K562 (cell line): ENCODE data around the gene CHRM4. TPM values are rescaled to one million over a fixed set of nuclear protein-coding genes. Genes with fewer than 3 reads are reported as not detected.

Source experiments
- BCLAF1 ChIP-seq, 2 experiments: fragments of 450-650 bp in 1 of 2; IDR thresholded peaks; 2 replicates each; pipeline ENCODE4 v1.6.1; 2011 to 2017; ENCODE audit warnings: low read depth in 2 of 2, antibody characterized with exemption in 1 of 2, borderline replicate concordance in 1 of 2, low read length in 1 of 2, mild to moderate bottlenecking in 1 of 2, mixed read lengths in 1 of 2; ENCODE audit not compliant: control insufficient read depth in 1 of 2
- BHLHE40 ChIP-seq: IDR thresholded peaks from 2 replicates; pipeline ENCODE4 v1.6.1; 2011; ENCODE audit warnings: low read length, improper control_type of control experiment
- GMEB1 ChIP-seq: fragments of 250-450 bp; sonication (Bioruptor Pico); IDR thresholded peaks from 2 replicates; pipeline ENCODE4 v1.4.0; 2020; ENCODE audit warnings: mild to moderate bottlenecking
- HMG20B ChIP-seq: fragments of 250-450 bp; sonication (Bioruptor Pico); IDR thresholded peaks from 2 replicates; pipeline ENCODE4 v1.5.0; 2021; ENCODE audit warnings: mild to moderate bottlenecking
- KDM4B ChIP-seq, 2 experiments: fragments of 450-650 bp in 1 of 2; sonication (generic) in 1 of 2; IDR thresholded peaks; 2 replicates each; pipeline ENCODE4 v1.6.1; 2016 to 2017; ENCODE audit warnings: borderline replicate concordance in 2 of 2, antibody characterized with exemption in 1 of 2, low read depth in 1 of 2, mild to moderate bottlenecking in 1 of 2
- KHSRP ChIP-seq: fragments of 450-650 bp; IDR thresholded peaks from 2 replicates; pipeline ENCODE4 v1.6.1; 2017
- KLF10 ChIP-seq: fragments of 250-450 bp; sonication (Bioruptor Pico); IDR thresholded peaks from 2 replicates; pipeline ENCODE4 v1.6.1; 2021; ENCODE audit warnings: matching md5 sums
- NFRKB ChIP-seq: fragments of 450-650 bp; IDR thresholded peaks from 2 replicates; pipeline ENCODE4 v1.6.1; 2016; ENCODE audit warnings: low read depth
- NR2C1 ChIP-seq, 2 experiments: fragments of 450-650 bp; IDR thresholded peaks; 2 replicates each; pipeline ENCODE4 v1.6.1; 2017; ENCODE audit warnings: mild to moderate bottlenecking in 2 of 2, antibody characterized with exemption in 1 of 2, inconsistent platforms in 1 of 2, missing compliant biosample characterization in 1 of 2, missing genetic modification characterization in 1 of 2
- NR2C2 ChIP-seq, 2 experiments: fragments of 200-800 bp in 1 of 2; sonication (Bioruptor generic) in 1 of 2; sonication (generic) in 1 of 2; formaldehyde crosslinking in 1 of 2; IDR thresholded peaks; 2 replicates each; pipeline versions ENCODE4 v1.6.1 to v1.8.0; 2016 to 2022; ENCODE audit warnings: mild to moderate bottlenecking in 1 of 2, missing compliant biosample characterization in 1 of 2, missing genetic modification characterization in 1 of 2, missing genetic modification reagents in 1 of 2
- RBFOX2 ChIP-seq: fragments of 200-400 bp; formaldehyde crosslinking; IDR thresholded peaks from 2 replicates; pipeline ENCODE4 v1.6.1; 2017; ENCODE audit warnings: low read depth, mild to moderate bottlenecking, low read length, moderate library complexity
- RFX1 ChIP-seq: fragments of 450-650 bp; IDR thresholded peaks from 2 replicates; pipeline ENCODE4 v1.6.1; 2016; ENCODE audit warnings: mild to moderate bottlenecking, moderate library complexity
- SRSF9 ChIP-seq: fragments of 200-400 bp; formaldehyde crosslinking; IDR thresholded peaks from 2 replicates; pipeline ENCODE4 v1.6.1; 2017; ENCODE audit warnings: low read depth, low read length, borderline replicate concordance
- THRB ChIP-seq: fragments of 450-650 bp; formaldehyde crosslinking; conservative IDR thresholded peaks from 2 replicates; pipeline ENCODE4 v1.4.0; 2022; ENCODE audit warnings: mild to moderate bottlenecking, missing genetic modification characterization
- ZBTB49 ChIP-seq: sonication (generic); formaldehyde crosslinking; IDR thresholded peaks from 2 replicates; pipeline ENCODE4 v1.8.0; 2022; ENCODE audit warnings: missing genetic modification reagents, mild to moderate bottlenecking, borderline replicate concordance
- ZBTB9 ChIP-seq: fragments of 450-650 bp; formaldehyde crosslinking; IDR thresholded peaks from 2 replicates; pipeline ENCODE4 v1.4.0; 2020; ENCODE audit warnings: mild to moderate bottlenecking, moderate library complexity
- ZNF766 ChIP-seq: fragments of 200-800 bp; sonication (Bioruptor generic); conservative IDR thresholded peaks from 2 replicates; pipeline ENCODE4 v1.6.1; 2016; ENCODE audit warnings: missing genetic modification characterization, missing compliant biosample characterization
- ZNF780A ChIP-seq: fragments of 250-450 bp; sonication (Bioruptor Pico); IDR thresholded peaks from 2 replicates; pipeline ENCODE4 v1.5.0; 2021; ENCODE audit warnings: mild to moderate bottlenecking
- polyA plus RNA-seq, 8 experiments: library from polyadenylated mRNA; depleted of rRNA in 4 of 8; stranded (reverse) in 5 of 8; unstranded in 3 of 8; fragments of >200 nt; fragmentation: Nextera tagmentation in 2 of 8; fragmentation: Illumina TruSeq in 1 of 8; extraction: Ambion mirVana in 2 of 8; extraction: Trizol in 1 of 8; gene quantifications; 2 replicates each; pipeline versions ENCODE4 v1.2.1 to v1.2.3, GENCODE V29; 2011 to 2014; ENCODE audit warnings: inconsistent platforms in 1 of 8, missing spikeins in 1 of 8
- total RNA-seq, 7 experiments: library from RNA; depleted of rRNA in 6 of 7; stranded (reverse); fragments of >200 nt in 6 of 7; fragmentation: Illumina TruSeq in 2 of 7; extraction: Trizol in 2 of 7; gene quantifications; 2 replicates each; pipeline versions ENCODE4 v1.2.1 to v1.2.3, GENCODE V29; 2011 to 2021; ENCODE audit warnings: low replicate concordance in 1 of 7

The CHRM4 gene
- total and polyA plus RNA-seq, 9 of the 15 experiments (the other 6 are each of a cell fraction or from before 2014, with no cell fraction given) = 0.22 to 1.3 (median 0.40) TPM; not detected in 2

GRCh38 chr11:46363031-46363407, 28.6 kb downstream of the CHRM4 start (continued):
- TF ChIP-seq GMEB1 (CRISPR knock-in tag) (no peak), BCLAF1 (IDR thresholded peaks at IDR 0.05; ENCODE audit: borderline replicate concordance in 1 of 2, control insufficient read depth in 1 of 2, low read depth in 2 of 2, low read length in 1 of 2) (no peak), ZNF766 (CRISPR knock-in tag) (0 out of 2 replicates have a peak, but pooled peaks have one; percentile 39), NR2C2 (CRISPR knock-in tag; IDR thresholded peaks at IDR 0.05) (no peak), NR2C2 (tag; IDR thresholded peaks at IDR 0.05) (0 out of 2 replicates have a peak, but pooled peaks have one; percentile 16), THRB (CRISPR knock-in tag) (peak; percentile 66; the same call in 1 of the 2 replicates), NFRKB (no peak), RFX1 (peak; percentile 63; the same call in 1 of the 2 replicates), HMG20B (CRISPR knock-in tag) (no peak), ZBTB9 (CRISPR knock-in tag) (0 out of 2 replicates have a peak, but pooled peaks have one; percentile 57), BHLHE40 (no peak), NR2C1 (IDR thresholded peaks at IDR 0.05) (no peak), NR2C1 (tag; IDR thresholded peaks at IDR 0.05) (0 out of 2 replicates have a peak, but pooled peaks have one; percentile 52), SRSF9 (no peak), ZNF780A (no peak), KLF10 (no peak), KHSRP (no peak), ZBTB49 (no peak), KDM4B (IDR thresholded peaks at IDR 0.05; ENCODE audit: borderline replicate concordance in 2 of 2, low read depth in 1 of 2) (no peak), RBFOX2 (no peak)
